NCI-H226 (cell line): Measurements from ENCODE around the gene SLC35G4.
"Not testable (repeated sequence)": the region's sequence is repeated elsewhere in the genome, so short reads cannot be mapped to it uniquely, and the experiment has no call there.

Experiments used
- DNase-seq: peaks from one replicate; pipeline ENCODE4 v3.0.0-alpha.2; 2015

Gene SLC35G4

DNA sequence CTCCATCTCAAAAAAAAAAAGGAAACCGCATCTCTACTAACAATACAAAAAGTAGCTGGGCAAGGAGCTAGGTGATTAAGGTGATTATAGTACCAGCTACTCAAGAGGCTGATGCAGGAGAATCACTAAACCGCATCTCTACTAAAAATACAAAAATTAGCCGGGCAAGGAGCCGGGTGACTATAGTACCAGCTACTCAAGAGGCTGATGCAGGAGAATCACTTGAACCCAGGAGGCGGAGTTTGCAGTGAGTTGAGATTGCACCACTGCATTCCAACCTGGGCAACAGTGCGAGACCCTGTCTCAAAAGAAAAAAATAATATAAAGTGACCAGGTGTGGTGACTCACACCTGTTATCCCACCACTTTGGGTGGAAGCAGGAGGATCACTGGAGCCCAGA is 5.6 kb downstream of the SLC35G4 start:
- not testable (repeated sequence) for DNase-seq

DNA sequence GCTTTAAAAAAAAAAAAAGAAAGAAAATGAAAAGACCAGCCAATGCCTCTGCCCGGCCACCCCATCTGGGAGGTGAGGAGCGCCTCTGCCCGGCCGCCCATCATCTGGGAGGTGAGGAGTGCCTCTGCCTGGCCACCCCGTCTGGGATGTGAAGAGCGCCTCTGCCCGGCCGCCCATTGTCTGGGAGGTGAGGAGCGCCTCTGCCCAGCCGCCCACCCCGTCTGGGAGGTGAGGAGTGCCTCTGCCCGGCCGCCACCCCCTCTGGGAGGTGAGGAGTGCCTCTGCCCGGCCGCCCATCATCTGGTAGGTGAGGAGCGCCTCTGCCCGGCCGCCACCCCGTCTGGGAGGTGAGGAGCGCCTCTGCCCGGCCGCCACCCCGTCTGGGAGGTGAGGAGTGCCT is 37.9 kb downstream of the SLC35G4 start:
- not testable (repeated sequence) for DNase-seq

GRCh38 chr18:11647804-11648203 is 38.4 kb downstream of the SLC35G4 start:
- not testable (repeated sequence) for DNase-seq

DNA sequence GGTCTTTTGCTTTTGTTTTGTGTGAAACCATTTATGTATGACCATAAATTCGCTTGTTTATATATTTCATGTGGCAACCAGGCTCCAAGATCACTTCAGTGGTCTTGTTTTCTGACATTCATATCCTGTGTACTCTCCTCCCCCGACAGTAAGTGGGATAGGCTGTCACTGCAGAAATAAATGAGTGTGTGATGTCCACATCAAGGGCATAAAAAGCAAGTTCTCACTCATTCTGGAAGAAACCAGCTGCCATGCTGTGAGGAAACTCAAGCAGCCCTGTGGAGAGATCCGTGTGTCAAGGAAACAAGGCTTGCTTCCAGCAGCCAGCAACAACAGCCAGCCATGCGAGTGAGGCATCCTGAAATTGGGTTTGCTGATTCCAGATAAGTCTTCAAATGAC is 40.4 kb downstream of the SLC35G4 start:
- DNase-seq: no peak

- DNase-seq: no peak
These were observed 42.5 kb downstream of the SLC35G4 start for GRCh38 chr18:11651899-11652298.

DNA sequence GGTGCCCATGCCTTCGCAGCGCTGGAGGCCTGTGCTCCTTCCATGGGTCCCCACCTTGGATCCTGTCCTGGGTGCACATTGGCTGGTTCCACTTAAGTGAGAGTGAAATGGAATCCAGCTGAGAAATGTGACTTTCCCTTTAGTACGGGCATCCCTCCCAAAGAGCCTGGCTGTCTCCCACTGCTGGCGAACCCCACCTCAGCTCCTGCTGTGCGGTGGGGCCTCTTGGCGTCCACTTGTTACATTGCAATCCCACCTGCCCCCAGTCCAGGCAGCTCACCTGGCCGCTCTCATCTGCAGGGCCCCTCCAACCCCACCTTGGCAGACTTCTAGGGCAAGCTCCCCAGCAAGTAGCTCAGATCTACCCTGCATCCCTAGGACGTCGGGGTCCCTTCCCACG is 44.1 kb downstream of the SLC35G4 start:
- no peak for DNase-seq

- DNase-seq: peak; percentile 34
These were observed 45.6 kb downstream of the SLC35G4 start for GRCh38 chr18:11654736-11655605.

DNA sequence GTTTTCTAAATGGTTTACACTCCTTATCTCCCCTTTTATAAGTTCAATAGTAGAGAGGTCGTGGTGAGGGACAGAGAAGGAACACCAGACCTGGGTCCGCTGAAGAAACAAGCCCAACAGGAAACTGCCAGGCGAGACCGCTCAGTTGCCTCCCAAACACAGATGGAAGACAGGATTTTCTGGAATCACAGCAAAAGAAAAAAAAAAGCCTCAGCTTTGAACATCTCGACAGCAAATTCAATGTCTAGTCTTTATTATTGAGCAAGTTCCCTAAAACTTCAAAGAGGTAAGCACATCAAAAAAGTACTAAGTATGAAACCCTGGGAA is 46.2 kb downstream of the SLC35G4 start:
- DNase-seq: no peak

GRCh38 chr18:11657152-11657551 is 47.8 kb downstream of the SLC35G4 start:
- DNase-seq: no peak

- DNase-seq: no peak
These were observed 48.2 kb downstream of the SLC35G4 start for GRCh38 chr18:11657554-11657953.

- DNase-seq: no peak
These were observed 48.6 kb downstream of the SLC35G4 start for GRCh38 chr18:11658019-11658418.

- DNase-seq: peak; percentile 41
These were observed 49.6 kb downstream of the SLC35G4 start for GRCh38 chr18:11658989-11659388.
